ENCODE measurements around the gene SLC9A5.

Gene SLC9A5

DNA sequence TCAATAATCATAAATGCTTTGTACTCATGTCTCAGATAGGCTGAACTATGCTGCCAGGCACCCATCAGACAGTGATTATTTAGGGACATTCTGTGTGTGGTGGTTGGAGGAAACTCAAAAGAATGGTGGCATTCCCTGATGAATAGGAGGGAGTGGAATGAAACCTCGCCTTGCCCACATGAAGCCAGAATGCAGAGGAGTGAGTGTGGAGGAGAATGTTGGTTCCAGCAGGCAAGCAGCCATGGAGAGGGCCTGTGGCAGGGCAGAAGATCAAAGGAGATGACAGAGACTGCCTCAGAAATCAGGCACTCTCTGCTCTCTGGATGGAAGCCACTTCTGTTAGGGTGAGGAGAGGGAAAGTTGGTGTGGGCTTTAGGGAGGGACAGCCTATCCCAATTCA is 55.2 kb downstream of the SLC9A5 start:
- H3K4me3 ChIP-seq (ENCODE audit: low read length), result no peak overlapping the region
- TF ChIP-seq, protein P1, sequence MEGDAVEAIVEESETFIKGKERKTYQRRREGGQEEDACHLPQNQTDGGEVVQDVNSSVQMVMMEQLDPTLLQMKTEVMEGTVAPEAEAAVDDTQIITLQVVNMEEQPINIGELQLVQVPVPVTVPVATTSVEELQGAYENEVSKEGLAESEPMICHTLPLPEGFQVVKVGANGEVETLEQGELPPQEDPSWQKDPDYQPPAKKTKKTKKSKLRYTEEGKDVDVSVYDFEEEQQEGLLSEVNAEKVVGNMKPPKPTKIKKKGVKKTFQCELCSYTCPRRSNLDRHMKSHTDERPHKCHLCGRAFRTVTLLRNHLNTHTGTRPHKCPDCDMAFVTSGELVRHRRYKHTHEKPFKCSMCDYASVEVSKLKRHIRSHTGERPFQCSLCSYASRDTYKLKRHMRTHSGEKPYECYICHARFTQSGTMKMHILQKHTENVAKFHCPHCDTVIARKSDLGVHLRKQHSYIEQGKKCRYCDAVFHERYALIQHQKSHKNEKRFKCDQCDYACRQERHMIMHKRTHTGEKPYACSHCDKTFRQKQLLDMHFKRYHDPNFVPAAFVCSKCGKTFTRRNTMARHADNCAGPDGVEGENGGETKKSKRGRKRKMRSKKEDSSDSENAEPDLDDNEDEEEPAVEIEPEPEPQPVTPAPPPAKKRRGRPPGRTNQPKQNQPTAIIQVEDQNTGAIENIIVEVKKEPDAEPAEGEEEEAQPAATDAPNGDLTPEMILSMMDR (conservative IDR thresholded peaks at IDR 0.05; ENCODE audit: low read length), result no peak
- peak; percentile 78 for DNase-seq (ENCODE audit: low read depth)

DNA sequence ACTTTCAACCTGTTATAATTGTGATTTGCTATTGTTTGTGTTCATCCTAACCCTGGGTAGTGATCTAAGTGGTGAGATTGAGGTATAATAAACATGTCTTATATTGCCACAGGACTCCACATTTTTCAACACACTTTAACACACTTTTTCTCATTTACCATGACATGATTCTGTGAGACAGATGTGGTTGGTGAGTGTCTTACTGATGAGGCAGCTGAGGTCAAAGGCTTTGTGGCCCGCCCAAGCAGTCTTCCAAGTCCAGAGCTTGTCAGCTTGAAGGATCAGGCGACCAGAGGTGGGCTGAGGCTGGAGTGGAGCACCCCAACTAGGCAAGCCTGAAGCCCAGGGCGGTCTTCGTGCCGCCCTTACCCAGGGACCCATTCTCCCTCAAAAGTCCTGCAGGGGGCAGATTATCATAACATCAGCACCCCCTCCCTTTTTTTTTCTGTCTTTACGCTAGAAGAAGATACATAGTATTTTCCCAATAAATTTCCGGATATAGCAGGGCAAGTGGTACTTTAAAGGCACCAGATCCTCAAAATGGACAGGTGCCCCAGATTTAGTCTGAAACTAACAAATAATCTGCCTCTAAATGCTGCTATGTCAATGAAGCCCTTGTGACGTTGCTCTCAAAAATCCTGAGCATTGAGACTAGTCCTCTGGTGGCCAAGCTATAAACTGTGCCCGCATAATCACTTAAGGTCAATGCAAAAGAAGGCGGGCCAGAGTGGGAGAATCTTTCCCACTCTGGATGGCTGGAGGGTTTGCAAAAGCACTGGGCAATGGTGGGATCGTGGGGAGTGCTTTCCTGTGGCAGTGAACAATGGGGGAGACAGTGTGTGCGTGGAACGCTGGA is 56.7 kb downstream of the SLC9A5 start:
- no peak overlapping the region for H3K4me3 ChIP-seq (ENCODE audit: low read length)
- no peak for DNase-seq (ENCODE audit: low read depth)
- TF ChIP-seq, protein P1 (conservative IDR thresholded peaks at IDR 0.05; ENCODE audit: low read length), result no peak

DNA sequence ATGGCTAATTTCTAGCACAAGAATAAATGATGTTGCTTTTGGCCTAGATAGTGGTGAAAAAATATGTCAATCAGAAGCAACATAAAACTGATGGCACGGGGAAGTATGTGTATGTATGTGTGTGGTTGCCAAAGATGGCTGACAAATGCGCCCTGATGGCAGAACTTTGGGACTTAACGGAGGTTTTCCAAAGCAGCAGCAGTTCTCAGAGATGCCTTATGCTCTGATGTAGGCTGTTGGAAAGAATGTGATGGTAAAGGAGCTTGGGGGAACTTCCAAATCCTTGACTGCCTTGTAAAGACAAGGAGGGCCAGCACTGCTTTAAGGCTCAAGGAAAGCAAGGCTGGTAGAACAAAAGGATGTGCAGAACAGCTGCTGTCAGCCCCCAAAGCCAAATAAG is 61.8 kb downstream of the SLC9A5 start:
- no peak for DNase-seq (ENCODE audit: low read depth)
- TF ChIP-seq, protein P1 (conservative IDR thresholded peaks at IDR 0.05; ENCODE audit: low read length), result no peak
- H3K4me3 ChIP-seq (ENCODE audit: low read length), result no peak overlapping the region

DNA sequence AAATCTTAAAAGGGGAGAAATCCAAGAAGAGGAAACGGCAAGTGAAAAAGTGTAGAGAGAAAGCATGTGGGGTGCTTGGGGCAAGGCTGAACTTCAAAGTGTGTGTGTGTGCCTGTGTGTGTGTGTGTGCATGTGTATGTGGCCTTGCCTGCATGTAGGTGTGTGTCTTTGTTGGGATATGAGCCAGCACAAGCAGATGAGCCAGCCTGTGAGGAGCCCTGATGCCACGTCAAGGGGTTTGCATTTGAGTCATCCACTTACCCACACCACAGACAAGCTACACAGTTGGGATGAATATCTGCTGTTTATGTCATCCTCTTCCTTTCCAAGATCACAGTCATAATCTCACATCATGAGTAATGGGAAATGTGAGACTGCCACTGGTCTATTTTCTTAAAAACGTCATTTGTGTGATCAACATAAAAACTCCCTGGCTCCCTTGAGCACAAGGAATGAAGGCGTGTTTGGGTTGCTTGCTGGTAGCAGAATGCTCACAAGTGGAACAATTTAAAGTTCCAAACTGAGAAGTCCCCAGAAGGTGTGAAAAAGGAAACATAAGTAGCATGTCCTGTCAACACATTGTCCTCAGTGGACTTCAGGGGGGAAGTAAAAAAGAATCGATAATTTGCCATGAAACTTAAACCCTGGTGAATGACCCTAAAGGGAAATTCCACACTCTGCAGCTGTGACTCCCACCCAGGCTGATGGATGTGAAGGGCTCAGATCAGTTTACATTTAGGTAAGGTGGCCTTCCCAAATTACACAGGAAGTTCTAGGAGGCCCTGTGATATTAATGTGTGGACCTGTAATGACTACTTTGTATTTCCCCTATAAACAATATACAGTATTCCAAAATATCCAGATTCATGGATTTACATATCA is 63.1 kb downstream of the SLC9A5 start:
- no peak overlapping the region for H3K4me3 ChIP-seq (ENCODE audit: low read length)
- peak; percentile 99 for DNase-seq (ENCODE audit: low read depth)
- TF ChIP-seq, protein P1 (conservative IDR thresholded peaks at IDR 0.05; ENCODE audit: low read length), result no peak

DNA sequence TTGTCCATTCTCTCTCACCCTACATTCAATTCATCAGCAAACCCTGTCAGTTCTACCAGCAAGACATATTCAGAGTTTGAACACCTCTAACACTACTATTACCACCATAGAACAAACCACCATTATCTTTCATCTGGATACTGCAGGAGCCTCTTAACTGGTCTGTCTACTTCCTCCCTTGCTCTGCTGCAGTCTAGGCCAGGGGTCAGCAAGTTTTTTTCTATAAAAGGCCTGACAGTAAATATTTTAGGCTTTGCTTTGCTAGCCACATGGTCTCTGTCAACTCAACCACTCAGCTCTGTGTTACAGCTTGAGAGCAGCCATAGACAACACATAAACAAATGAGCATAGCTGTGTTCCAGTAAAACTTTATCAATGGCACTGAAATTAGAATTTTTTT is 63.9 kb downstream of the SLC9A5 start:
- H3K4me3 ChIP-seq (ENCODE audit: low read length), result no peak overlapping the region
- TF ChIP-seq, protein P1 (conservative IDR thresholded peaks at IDR 0.05; ENCODE audit: low read length), result no peak
- no peak for DNase-seq (ENCODE audit: low read depth)

DNA sequence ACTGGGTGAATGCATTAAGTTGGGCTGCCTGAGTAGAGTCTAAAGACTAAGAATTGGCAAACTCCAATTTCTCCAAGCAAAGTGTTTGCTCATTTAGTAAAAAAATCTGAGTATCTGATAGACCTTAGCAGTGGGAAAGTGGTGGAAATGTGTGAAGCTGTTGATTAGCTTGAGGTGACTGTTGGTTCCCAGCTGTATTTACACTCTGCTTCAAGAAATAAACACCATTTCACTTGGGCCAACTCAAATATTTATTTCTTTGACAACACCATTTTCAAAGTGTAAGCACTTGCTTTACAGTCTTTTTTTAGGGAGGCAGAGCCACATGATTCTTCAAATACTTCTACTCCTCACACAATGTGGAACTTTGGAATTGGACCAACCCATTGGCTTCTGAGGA is 69.1 kb downstream of the SLC9A5 start:
- TF ChIP-seq, protein P1 (conservative IDR thresholded peaks at IDR 0.05; ENCODE audit: low read length), result no peak
- no peak overlapping the region for H3K4me3 ChIP-seq (ENCODE audit: low read length)
- DNase-seq (ENCODE audit: low read depth), result no peak
